Measurements from ENCODE around the gene XPO6.

The XPO6 gene

GRCh38 chr16:28133666-28134065 lies 78.1 kb downstream of the XPO6 start:
- no peak for DNase-seq (ENCODE audit: extremely low read depth, low read depth)
- TF ChIP-seq CTCF (IDR thresholded peaks at IDR 0.05; ENCODE audit: low read depth, low read length, missing control alignments) = no peak
- H3K4me3 ChIP-seq (replicated peaks; ENCODE audit: low read depth, low read length) = no peak overlapping the region

GRCh38 chr16:28131743-28132393 lies 79.9 kb downstream of the XPO6 start:
- DNase-seq (ENCODE audit: extremely low read depth, low read depth) = no peak
- no peak for TF ChIP-seq CTCF (IDR thresholded peaks at IDR 0.05; ENCODE audit: low read depth, low read length, missing control alignments)

GRCh38 chr16:28131181-28131580 lies 80.6 kb downstream of the XPO6 start:
- no peak for DNase-seq (ENCODE audit: extremely low read depth, low read depth)
- TF ChIP-seq CTCF (IDR thresholded peaks at IDR 0.05; ENCODE audit: low read depth, low read length, missing control alignments) = no peak
- H3K4me3 ChIP-seq (replicated peaks; ENCODE audit: low read depth, low read length) = no peak overlapping the region

More at GRCh38 chr16:28131743-28132393, 79.9 kb downstream of the XPO6 start:
- H3K4me3 ChIP-seq (replicated peaks; ENCODE audit: low read depth, low read length) = no peak overlapping the region

- DNase-seq (ENCODE audit: extremely low read depth, low read depth) = no peak
- no peak overlapping the region for H3K4me3 ChIP-seq (replicated peaks; ENCODE audit: low read depth, low read length)
- no peak for TF ChIP-seq CTCF (IDR thresholded peaks at IDR 0.05; ENCODE audit: low read depth, low read length, missing control alignments)
Measured at GRCh38 chr16:28130099-28131088, 81.4 kb downstream of the XPO6 start.

GRCh38 chr16:28126684-28127620 lies 84.8 kb downstream of the XPO6 start:
- no peak for DNase-seq (ENCODE audit: extremely low read depth, low read depth)
- TF ChIP-seq CTCF (IDR thresholded peaks at IDR 0.05; ENCODE audit: low read depth, low read length, missing control alignments) = no peak
- no peak overlapping the region for H3K4me3 ChIP-seq (replicated peaks; ENCODE audit: low read depth, low read length)

- no peak for DNase-seq (ENCODE audit: extremely low read depth, low read depth)
- TF ChIP-seq CTCF (IDR thresholded peaks at IDR 0.05; ENCODE audit: low read depth, low read length, missing control alignments) = no peak
- no peak overlapping the region for H3K4me3 ChIP-seq (replicated peaks; ENCODE audit: low read depth, low read length)
Measured at GRCh38 chr16:28125592-28125991, 86.2 kb downstream of the XPO6 start.
